Measurements from ENCODE around the gene MTRR. TPM values are rescaled to one million over a fixed set of nuclear protein-coding genes. Genes with fewer than 3 reads are reported as not detected.
A peak's percentile ranks its signal among the peaks of the same experiment; 100 is the strongest.

MTRR gene
- total and polyA plus RNA-seq, 11 donors = 9.5 to 42.2 (median 28.7) TPM

DNA sequence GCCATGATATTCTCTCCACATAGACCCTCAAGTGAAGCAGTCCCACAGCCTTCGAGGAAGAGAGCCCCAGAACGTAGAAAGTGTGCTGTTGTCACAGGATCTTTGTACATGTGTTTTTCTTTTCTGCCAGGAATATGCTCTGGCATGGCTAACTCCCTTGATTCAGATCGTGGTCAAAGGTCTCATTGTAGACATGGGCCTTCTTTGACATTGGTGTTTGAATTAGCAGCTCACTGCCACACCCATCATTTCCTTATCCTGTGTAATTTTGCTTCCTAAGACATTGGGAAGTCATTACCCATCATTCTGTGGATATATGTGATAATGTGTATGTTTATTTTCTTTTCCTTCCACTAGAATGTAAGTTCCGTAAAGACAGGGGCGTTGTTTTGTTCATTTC, 25.5 kb downstream of the MTRR start:
- Histone ChIP-seq H3K27me3 (no peaks in the 10 kb centered on the region), H3K9me3 (no peaks in the 10 kb centered on the region), H3K36me3 (peaks cover 0 to 100% (median 99%) of the 10 kb centered on the region in 9 donors), H3K4me3 (no peak overlapping the region), H3K4me1 (peaks cover 0 to 2% (median 0%) of the 10 kb centered on the region in 12 donors), H3K27ac (no peak overlapping the region)
- no peak for TF ChIP-seq POLR2A (IDR thresholded peaks at IDR 0.05)
- WGBS, 4 donors = 64 to 78% (median 69%) methylated on average over 5 of the region's 5 CpGs
- intact Hi-C loops (cut with DNase I) = no loop called here
- no peak for DNase-seq
- no peak for ATAC-seq

DNA sequence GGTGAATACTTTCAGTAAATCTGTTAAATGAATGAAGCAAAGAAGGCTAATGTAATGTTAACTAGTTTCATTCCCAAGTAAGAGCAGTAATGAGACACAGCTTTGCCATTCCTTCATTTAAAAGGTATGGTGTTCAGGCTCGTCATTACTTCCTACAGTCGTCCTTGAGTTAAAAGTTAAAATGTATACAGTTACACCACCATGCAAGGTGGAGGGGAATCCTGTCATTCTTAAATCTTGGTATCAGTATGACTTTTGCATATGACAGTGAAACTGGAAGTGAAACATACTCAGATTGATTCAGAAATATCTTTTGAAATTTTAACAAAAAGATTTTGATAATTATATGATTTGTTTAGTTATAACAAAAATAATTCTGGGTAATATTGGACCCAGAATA, 25.9 kb downstream of the MTRR start:
- no peak for TF ChIP-seq POLR2A (IDR thresholded peaks at IDR 0.05)
- TF ChIP-seq, protein P1, sequence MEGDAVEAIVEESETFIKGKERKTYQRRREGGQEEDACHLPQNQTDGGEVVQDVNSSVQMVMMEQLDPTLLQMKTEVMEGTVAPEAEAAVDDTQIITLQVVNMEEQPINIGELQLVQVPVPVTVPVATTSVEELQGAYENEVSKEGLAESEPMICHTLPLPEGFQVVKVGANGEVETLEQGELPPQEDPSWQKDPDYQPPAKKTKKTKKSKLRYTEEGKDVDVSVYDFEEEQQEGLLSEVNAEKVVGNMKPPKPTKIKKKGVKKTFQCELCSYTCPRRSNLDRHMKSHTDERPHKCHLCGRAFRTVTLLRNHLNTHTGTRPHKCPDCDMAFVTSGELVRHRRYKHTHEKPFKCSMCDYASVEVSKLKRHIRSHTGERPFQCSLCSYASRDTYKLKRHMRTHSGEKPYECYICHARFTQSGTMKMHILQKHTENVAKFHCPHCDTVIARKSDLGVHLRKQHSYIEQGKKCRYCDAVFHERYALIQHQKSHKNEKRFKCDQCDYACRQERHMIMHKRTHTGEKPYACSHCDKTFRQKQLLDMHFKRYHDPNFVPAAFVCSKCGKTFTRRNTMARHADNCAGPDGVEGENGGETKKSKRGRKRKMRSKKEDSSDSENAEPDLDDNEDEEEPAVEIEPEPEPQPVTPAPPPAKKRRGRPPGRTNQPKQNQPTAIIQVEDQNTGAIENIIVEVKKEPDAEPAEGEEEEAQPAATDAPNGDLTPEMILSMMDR (IDR thresholded peaks at IDR 0.05) = no peak
- Histone ChIP-seq H3K36me3 (peaks cover 0 to 100% (median 99%) of the 10 kb centered on the region in 9 donors), H3K4me1 (peaks cover 0 to 2% (median 0%) of the 10 kb centered on the region in 12 donors), H3K9me3 (no peaks in the 10 kb centered on the region), H3K27me3 (no peaks in the 10 kb centered on the region), H3K27ac (no peak overlapping the region), H3K4me3 (no peak overlapping the region)
- ATAC-seq = no peak
- 79 to 88% (median 81%) methylated on average over 2 of the region's 2 CpGs for WGBS, 4 donors
- intact Hi-C loops (cut with DNase I) = no loop called here
- no peak for DNase-seq

DNA sequence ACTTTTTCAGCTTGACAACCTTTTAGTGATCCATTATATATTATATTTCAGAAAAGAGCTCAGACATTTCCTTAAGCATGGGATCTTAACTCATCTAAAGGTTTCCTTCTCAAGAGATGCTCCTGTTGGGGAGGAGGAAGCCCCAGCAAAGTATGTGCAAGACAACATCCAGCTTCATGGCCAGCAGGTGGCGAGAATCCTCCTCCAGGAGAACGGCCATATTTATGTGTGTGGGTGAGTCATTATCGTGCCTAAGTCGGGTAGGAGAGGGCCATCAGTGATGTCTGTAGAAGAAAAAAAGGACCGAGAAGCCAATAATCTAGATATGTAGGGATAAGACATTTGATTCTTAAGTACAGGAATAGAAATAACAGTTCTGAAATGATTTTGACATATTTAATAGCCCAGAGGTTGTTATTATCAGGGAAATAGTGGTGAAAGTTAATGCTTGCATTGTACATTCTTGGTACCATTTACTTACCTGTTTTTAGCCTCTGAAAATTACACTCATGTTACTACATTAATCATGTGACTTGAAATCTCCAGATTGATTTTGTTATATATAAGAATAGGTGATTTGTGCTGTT, 28.2 kb downstream of the MTRR start:
- H3K9me3 ChIP-seq = no peaks in the 10 kb centered on the region
- no peak overlapping the region for H3K27ac ChIP-seq
- H3K27me3 ChIP-seq = no peaks in the 10 kb centered on the region
- TF ChIP-seq, protein P1 (IDR thresholded peaks at IDR 0.05) = peak in 1 of 12 donors; percentile 18
- TF ChIP-seq POLR2A (IDR thresholded peaks at IDR 0.05) = no peak
- peaks cover 0 to 2% (median 0%) of the 10 kb centered on the region in 12 donors for H3K4me1 ChIP-seq
- 69 to 75% (median 70%) methylated on average over 5 of the region's 5 CpGs for WGBS, 4 donors
- H3K36me3 ChIP-seq = peaks cover 0 to 100% (median 100%) of the 10 kb centered on the region in 9 donors
- DNase-seq = no peak
- ATAC-seq = no peak
- intact Hi-C loops (cut with DNase I) = no loop called here
- H3K4me3 ChIP-seq = no peak overlapping the region

DNA sequence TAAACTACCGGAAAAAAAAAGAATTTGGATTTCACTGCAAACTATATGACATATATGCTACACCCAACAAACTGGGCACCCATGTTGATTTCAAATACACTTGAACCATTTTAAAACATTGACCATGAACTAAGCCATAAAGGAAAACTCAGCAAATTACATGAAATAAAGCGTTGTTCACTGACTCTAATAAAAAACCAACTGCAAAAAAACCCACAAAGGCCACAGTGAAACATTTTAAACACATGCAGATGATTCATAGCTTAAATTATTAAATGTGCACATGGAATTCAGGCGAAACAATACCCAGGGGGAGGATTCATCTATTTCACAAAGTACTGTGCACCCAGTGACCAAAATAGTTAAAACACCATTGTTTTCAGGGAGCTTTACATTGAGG, 33.3 kb downstream of the MTRR start:
- Histone ChIP-seq H3K27ac (no peak overlapping the region), H3K9me3 (peaks cover 0 to 8% (median 0%) of the 10 kb centered on the region in 12 donors), H3K36me3 (peaks cover 0 to 91% (median 63%) of the 10 kb centered on the region in 9 donors), H3K4me1 (no peaks in the 10 kb centered on the region), H3K4me3 (no peak overlapping the region), H3K27me3 (no peaks in the 10 kb centered on the region)
- intact Hi-C loops (cut with DNase I) = no loop called here
- 81 to 97% (median 95%) methylated on average over 3 of the region's 3 CpGs for WGBS, 4 donors
- TF ChIP-seq, protein P1 (IDR thresholded peaks at IDR 0.05) = no peak
- TF ChIP-seq POLR2A (IDR thresholded peaks at IDR 0.05) = no peak
- DNase-seq (no peak), ATAC-seq (no peak)
